Ramos (cell line): ENCODE results near the gene MECP2.

Source experiments
- in situ Hi-C: fragments of 300-500 bp; cut with MboI; formaldehyde crosslinking; loops from one replicate; pipeline ENCODE4 v1.14.3; 2022; ENCODE audit warnings: low sequenced_read_pairs; ENCODE audit not compliant: unreplicated experiment

MECP2 gene

GRCh38 chrX:154064637-154065435 lies 32.7 kb downstream of the MECP2 start:
- in situ Hi-C loops: no loop called here

- in situ Hi-C loops: no loop called here
These were observed 34.3 kb downstream of the MECP2 start for GRCh38 chrX:154063234-154063633.

DNA sequence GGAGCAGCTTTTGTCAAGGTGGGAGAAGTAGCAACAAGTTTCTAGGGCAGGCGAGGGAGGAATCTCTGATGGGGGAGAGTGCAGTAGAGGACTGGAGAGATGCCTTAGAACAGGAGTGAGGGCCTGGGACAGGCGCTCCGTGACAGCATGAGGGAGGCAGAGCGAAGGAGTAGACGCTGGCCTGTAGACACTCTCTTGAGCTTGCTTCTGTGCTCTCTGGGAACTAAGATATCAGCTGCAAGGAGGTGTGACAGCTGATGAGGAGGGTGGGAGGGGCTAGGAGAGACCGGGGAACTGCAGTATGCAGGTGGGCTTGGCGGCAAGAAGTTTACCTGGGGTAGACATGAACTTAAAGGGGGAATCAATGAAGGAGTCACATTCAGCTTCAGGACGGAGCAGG lies 35.7 kb downstream of the MECP2 start:
- in situ Hi-C loops: no loop called here

GRCh38 chrX:154059729-154060245 lies 37.7 kb downstream of the MECP2 start:
- in situ Hi-C loops: no loop called here

- in situ Hi-C loops: no loop called here
These were observed 38.3 kb downstream of the MECP2 start for GRCh38 chrX:154059231-154059630.

GRCh38 chrX:154058214-154058997 lies 39.1 kb downstream of the MECP2 start:
- in situ Hi-C loops: no loop called here

DNA sequence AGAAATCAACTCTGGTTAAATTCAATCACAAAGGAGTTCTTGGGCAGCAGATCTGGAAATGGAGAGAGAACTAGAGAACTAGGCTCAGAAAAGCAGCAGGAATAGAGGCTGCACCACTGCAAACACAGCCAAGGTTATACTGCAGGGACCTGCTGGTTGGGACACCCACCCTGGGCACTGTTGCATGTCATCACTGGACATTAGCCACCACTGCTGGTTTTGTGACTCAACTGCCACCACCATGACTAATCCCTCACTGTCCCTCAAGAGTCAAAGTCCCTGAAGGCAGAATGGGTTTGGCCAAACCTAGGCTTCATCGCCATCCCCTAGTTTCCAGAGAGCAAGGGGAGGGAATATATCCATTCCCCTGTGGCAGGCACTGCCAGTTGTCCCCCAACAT lies 39.7 kb downstream of the MECP2 start:
- in situ Hi-C loops: no loop called here

DNA sequence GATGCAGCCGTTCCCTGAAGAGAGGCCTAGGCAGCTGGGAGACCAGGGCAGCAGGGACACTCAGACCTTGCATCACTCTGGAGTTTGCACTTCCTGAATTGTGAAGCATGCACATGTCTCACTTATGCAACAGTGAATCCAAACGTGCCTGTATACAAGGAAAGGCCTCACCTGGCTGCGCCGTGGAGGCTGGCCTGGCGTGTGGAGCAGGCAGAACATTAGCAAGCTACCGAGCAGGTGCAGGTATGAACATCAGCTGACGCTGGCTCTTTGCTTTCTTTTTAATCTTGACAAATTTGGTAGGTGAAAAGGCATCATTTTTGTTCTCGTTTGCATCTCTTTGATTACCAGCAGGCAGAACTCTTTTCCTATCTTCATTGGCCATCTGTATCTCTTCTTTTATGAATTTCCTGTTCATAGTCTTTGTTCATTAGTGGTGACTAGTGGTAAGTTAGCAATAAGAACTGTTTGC lies 40.7 kb downstream of the MECP2 start:
- in situ Hi-C loops: no loop called here

DNA sequence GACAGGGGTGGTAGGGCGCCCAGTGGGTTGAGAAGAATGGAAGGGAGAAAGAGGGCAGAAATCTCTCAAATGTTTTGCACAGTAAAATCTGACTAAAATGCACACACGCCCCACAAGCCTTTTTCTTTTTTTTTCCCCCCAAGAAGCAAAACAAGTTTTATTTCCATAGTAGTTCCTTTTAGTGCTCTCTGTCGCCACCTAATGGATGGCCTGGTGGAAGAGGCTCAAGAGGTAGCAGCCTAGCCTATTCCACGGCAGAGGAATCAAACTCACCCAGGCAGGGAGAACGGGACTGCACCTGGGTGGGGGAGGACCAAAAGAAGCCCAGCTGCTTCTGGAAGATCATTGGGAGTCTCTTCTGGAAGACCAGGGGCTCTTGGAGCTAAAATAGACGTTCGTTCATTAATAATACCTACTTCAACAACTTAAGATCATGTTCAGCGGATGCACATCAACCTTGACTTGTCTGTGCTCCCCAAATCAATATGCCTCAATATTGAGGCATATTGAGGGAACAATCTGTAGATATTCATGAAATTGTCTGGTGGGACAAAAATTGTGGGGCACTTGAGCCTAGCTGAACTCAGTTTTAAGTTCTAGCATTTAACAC lies 46.2 kb downstream of the MECP2 start:
- in situ Hi-C loops: no loop called here

DNA sequence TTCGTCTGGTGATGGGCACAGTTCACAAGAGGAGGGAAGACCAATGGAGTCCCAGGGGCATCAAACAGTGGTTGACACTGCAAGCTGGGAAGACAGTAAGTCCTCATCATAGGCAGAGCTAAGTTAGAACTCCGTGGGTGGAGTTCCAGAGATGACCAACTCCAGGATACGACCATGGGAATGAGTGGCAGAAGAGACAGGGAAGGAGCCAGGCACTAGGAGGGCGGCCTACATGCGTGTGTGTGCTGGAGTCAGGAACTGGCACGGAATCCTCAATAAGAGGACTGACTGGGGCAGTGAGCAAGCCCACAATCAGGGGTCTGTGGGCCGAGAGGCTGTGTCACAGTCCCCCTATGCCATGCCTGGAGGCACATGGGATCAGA lies 47.4 kb downstream of the MECP2 start:
- in situ Hi-C loops: no loop called here

GRCh38 chrX:154049209-154050112 lies 48.1 kb downstream of the MECP2 start:
- in situ Hi-C loops: no loop called here

DNA sequence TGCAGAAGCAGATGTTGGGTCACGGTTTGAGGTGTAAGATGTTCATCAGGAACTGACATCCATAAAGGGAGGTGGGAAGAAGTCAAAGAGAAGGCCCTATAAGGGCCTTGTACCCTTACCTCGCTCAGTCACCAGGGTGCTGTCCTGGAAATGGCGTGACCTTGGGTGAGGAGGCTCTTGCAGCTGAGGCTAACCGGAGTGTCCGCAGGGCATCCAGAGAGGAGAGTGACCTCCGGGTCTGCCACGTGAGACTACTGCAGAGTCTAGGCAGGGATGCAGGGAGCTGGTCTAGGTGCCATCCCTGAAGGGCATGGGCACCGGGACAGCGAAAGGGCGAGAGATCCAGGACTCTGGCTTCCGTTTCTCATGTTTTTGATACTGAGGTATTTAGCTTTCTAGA lies 49.1 kb downstream of the MECP2 start:
- in situ Hi-C loops: no loop called here

GRCh38 chrX:154046940-154047610 lies 50.4 kb downstream of the MECP2 start:
- in situ Hi-C loops: no loop called here

GRCh38 chrX:154046031-154046781 lies 51.3 kb downstream of the MECP2 start:
- in situ Hi-C loops: no loop called here

- in situ Hi-C loops: no loop called here
These were observed 53.4 kb downstream of the MECP2 start for GRCh38 chrX:154044091-154044490.

DNA sequence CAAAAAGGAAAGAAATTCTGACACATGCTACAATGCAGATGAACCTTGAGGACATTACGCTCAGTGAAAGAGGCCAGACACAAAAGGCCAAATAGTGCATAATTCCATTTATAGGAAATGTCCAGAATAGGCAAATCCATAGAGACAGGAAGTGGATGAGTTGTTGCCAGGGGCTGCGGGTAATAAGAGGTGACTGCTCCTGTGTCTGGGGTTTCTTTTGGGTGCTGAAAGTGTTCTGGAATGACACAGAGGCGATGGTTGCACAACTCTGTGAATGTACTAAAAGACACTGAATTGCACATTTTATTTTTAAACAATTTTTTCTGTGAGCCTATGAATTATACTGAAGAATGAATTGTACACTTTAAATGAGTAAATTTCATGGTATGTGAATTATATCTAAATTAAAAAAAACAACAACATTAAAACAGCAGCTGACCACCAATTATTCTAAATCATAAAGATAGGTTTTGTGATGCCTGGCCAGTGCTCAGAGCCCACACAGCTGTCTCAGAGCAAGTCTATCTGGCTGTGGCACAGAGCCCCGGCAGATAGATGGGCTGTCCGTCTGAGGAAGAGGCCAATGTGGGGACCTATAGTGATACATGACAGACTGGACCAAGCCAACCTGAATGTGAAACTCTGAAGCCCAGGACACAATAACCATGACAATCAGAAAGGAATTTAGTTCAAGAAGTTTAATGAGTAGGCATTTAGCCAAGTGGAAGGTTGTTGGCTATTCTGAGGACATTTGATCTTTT lies 54.3 kb downstream of the MECP2 start:
- in situ Hi-C loops: no loop called here

DNA sequence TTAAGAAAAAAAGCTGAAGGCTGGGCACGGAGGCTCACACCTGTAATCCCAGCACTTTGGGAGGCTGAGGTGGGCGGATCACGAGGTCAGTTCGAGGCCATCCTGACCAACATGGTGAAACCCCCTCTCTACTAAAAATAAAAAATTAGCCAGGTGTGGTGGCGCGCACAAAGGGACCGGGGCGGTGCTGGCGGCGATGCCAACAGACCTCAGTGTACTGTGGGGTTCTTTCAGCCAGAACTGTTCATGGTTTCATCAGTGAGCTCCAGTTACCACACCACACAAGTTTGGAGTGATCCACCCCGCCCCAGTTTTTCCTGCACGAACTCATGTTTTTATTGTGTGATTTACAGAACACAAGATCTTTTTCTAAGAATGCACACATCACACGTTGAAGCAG lies 56.7 kb downstream of the MECP2 start:
- in situ Hi-C loops: no loop called here

DNA sequence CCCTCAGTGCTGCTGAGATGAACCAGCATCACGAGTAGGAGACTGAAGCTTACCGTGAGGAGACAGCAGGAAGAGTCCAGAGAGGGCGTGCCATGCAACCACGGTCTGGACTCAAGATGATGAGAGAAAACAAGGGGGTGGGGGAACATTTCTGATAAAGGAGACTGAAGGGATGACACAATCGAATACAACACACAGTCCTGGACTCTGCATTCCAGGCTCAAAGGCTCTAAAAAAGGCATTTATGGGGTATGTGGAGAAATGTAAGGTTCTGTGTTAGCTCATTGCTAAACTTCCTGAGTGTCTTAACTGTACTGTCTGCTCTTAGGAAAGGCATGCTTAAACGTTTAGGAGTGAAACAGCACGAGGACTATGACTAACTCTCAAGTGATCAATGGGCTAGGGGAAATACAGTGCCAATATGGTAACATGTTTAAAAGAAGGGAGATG lies 57.2 kb downstream of the MECP2 start:
- in situ Hi-C loops: no loop called here
